GM23338 (cell line): ENCODE results near the gene MS4A6A. TPM values are rescaled to one million over a fixed set of nuclear protein-coding genes. Genes with fewer than 3 reads are reported as not detected.

ENCODE experiments used
- ATAC-seq: fragments of 200-7000 bp; cut with Tn5 transposase; 3 replicates; pipeline ENCODE4 v1.9.1; 2020
- DNase-seq: peaks from one replicate; pipeline ENCODE4 v3.0.0-alpha.2; 2015; ENCODE audit warnings: low spot score
- H2AFZ ChIP-seq: fragments of 200-600 bp; sonication (generic); 2 replicates; pipeline ENCODE4 v1.8.0; 2016; ENCODE audit warnings: antibody characterized with exemption, mild to moderate bottlenecking, moderate library complexity
- H3F3A ChIP-seq: fragments of 200-600 bp; sonication (generic); replicated peaks from 2 replicates; pipeline ENCODE4 v1.8.0; 2017; ENCODE audit warnings: antibody characterized with exemption, mixed run types, low read depth
- H3K27ac ChIP-seq: fragments of 200-600 bp; sonication (generic); 2 replicates; pipeline ENCODE4 v1.6.1; 2016; ENCODE audit warnings: low read depth
- H3K27me3 ChIP-seq: fragments of 200-600 bp; sonication (generic); 2 replicates; pipeline ENCODE4 v1.8.0; 2016; ENCODE audit warnings: mild to moderate bottlenecking, mixed run types, moderate library complexity; ENCODE audit not compliant: insufficient read depth
- H3K36me3 ChIP-seq: fragments of 200-600 bp; sonication (generic); 2 replicates; pipeline ENCODE4 v1.8.0; 2016; ENCODE audit warnings: mild to moderate bottlenecking; ENCODE audit not compliant: insufficient read depth
- H3K4me1 ChIP-seq: fragments of 200-600 bp; sonication (generic); 2 replicates; pipeline ENCODE4 v1.8.0; 2016; ENCODE audit warnings: mild to moderate bottlenecking, moderate library complexity; ENCODE audit not compliant: insufficient read depth
- H3K4me2 ChIP-seq: fragments of 200-600 bp; sonication (generic); 2 replicates; pipeline ENCODE4 v1.7.1; 2017; ENCODE audit warnings: mixed run types
- H3K4me3 ChIP-seq: fragments of 200-600 bp; sonication (generic); 2 replicates; pipeline ENCODE4 v1.6.1; 2016; ENCODE audit warnings: mixed run types
- H3K79me2 ChIP-seq: fragments of 200-600 bp; sonication (generic); replicated peaks from 2 replicates; pipeline ENCODE4 v1.8.0; 2017; ENCODE audit warnings: mild to moderate bottlenecking; ENCODE audit not compliant: insufficient read depth
- H3K9me2 ChIP-seq: fragments of 200-600 bp; sonication (generic); 2 replicates; pipeline ENCODE4 v1.8.0; 2017; ENCODE audit not compliant: insufficient read depth
- H4K20me1 ChIP-seq: fragments of 200-600 bp; sonication (generic); replicated peaks from 2 replicates; pipeline ENCODE4 v1.8.0; 2017; ENCODE audit warnings: mild to moderate bottlenecking; ENCODE audit not compliant: insufficient read depth
- H3K27ac Mint-ChIP-seq: 2 replicates; pipeline ENCODE4 v1.8.0; 2020; ENCODE audit warnings: inconsistent platforms, mild to moderate bottlenecking, moderate library complexity, mixed read lengths
- H3K27me3 Mint-ChIP-seq: 3 replicates; pipeline ENCODE4 v1.8.0; 2022; ENCODE audit warnings: low read depth, mild to moderate bottlenecking, moderate library complexity, mixed read lengths, inconsistent platforms; ENCODE audit not compliant: insufficient read depth, poor library complexity
- H3K36me3 Mint-ChIP-seq: 3 replicates; pipeline ENCODE4 v1.8.0; 2021; ENCODE audit warnings: low read depth, mild to moderate bottlenecking, inconsistent platforms, moderate library complexity, mixed read lengths
- H3K4me1 Mint-ChIP-seq: 3 replicates; pipeline ENCODE4 v1.8.0; 2020; ENCODE audit warnings: mild to moderate bottlenecking, inconsistent platforms, mixed read lengths
- H3K4me3 Mint-ChIP-seq: 3 replicates; pipeline ENCODE4 v1.8.0; 2021; ENCODE audit warnings: moderate library complexity, mild to moderate bottlenecking, inconsistent platforms, mixed read lengths
- H3K9me3 Mint-ChIP-seq: 3 replicates; pipeline ENCODE4 v1.8.0; 2020; ENCODE audit warnings: moderate library complexity, mild to moderate bottlenecking, inconsistent platforms, mixed read lengths
- CREB1 ChIP-seq: fragments of 250-450 bp; sonication (Bioruptor Pico); IDR thresholded peaks from 2 replicates; pipeline ENCODE4 v1.5.0; 2020; ENCODE audit warnings: low read depth, mild to moderate bottlenecking, moderate library complexity
- ETS1 ChIP-seq: IDR thresholded peaks from 2 replicates; pipeline ENCODE4 v1.6.1; 2016; ENCODE audit warnings: antibody characterized with exemption
- EZH2 ChIP-seq: fragments of 200-600 bp; sonication (generic); IDR thresholded peaks from one replicate; pipeline ENCODE4 v1.8.0; 2017; ENCODE audit warnings: antibody characterized with exemption, mild to moderate bottlenecking, low read depth; ENCODE audit not compliant: unreplicated experiment
- EZH2phosphoT487 ChIP-seq: fragments of 200-600 bp; sonication (generic); IDR thresholded peaks from one replicate; pipeline ENCODE4 v1.8.1; 2018; ENCODE audit warnings: antibody characterized with exemption; ENCODE audit not compliant: unreplicated experiment
- JUNB ChIP-seq: IDR thresholded peaks from one replicate; pipeline ENCODE4 v1.6.1; 2016; ENCODE audit warnings: antibody characterized with exemption; ENCODE audit not compliant: unreplicated experiment
- NANOG ChIP-seq: IDR thresholded peaks from 2 replicates; pipeline ENCODE4 v1.6.1; 2016; ENCODE audit warnings: antibody characterized with exemption, borderline replicate concordance
- POLR2AphosphoS5 ChIP-seq: IDR thresholded peaks from 2 replicates; pipeline ENCODE4 v1.6.1; 2016; ENCODE audit warnings: antibody characterized with exemption, low read depth
- REST ChIP-seq: IDR thresholded peaks from one replicate; pipeline ENCODE4 v1.6.1; 2018; ENCODE audit warnings: antibody characterized with exemption; ENCODE audit not compliant: unreplicated experiment
- STAT1 ChIP-seq: IDR thresholded peaks from one replicate; pipeline ENCODE4 v1.6.1; 2016; ENCODE audit warnings: antibody characterized with exemption; ENCODE audit not compliant: unreplicated experiment
- ZNF462 ChIP-seq: fragments of 250-450 bp; sonication (Bioruptor Pico); IDR thresholded peaks from 2 replicates; pipeline ENCODE4 v1.5.0; 2020; ENCODE audit warnings: mild to moderate bottlenecking, moderate library complexity
- polyA plus RNA-seq: library from polyadenylated mRNA; unstranded; fragments of >200 nt; fragmentation: Nextera tagmentation; extraction: Ambion mirVana; gene quantifications from 2 replicates; pipeline ENCODE4 v1.2.1, GENCODE V29; 2016
- total RNA-seq: library from RNA; depleted of rRNA; stranded (reverse); fragments of >200 nt; shearing (Covaris generic); gene quantifications from 2 replicates; pipeline ENCODE4 v1.2.3, GENCODE V29; 2014

Gene MS4A6A
- total and polyA plus RNA-seq, 2 experiments from 2014 or later: not detected

- Histone ChIP-seq H3K27ac (no peak overlapping the region), H3K4me3 (no peak overlapping the region), H3K4me1 (no peaks in the 10 kb centered on the region), H2AFZ (0 out of 2 replicates have a peak overlapping the region, but pooled peaks have one; percentile 14), H3K4me2 (no peak overlapping the region), H4K20me1 (no peaks in the 10 kb centered on the region), H3K27me3 (no peaks in the 10 kb centered on the region), H3K9me2 (peaks cover 7% of the 10 kb centered on the region; the same call in 1 of the 2 replicates), H3K36me3 (no peaks in the 10 kb centered on the region), H3F3A (no peaks in the 10 kb centered on the region), H3K79me2 (no peaks in the 10 kb centered on the region)
- Mint-ChIP-seq H3K27ac (no peak overlapping the region), H3K9me3 (peaks cover 3% of the 10 kb centered on the region), H3K27me3 (no peaks in the 10 kb centered on the region), H3K4me3 (no peak overlapping the region), H3K4me1 (no peaks in the 10 kb centered on the region), H3K36me3 (no peaks in the 10 kb centered on the region)
- ATAC-seq (no peak), DNase-seq (no peak)
- no peak for TF ChIP-seq POLR2AphosphoS5
- no peak for TF ChIP-seq EZH2phosphoT487
Measured at GRCh38 chr11:60175860-60176275, 7.0 kb downstream of the MS4A6A start.

- Histone ChIP-seq H3K9me2 (no peaks in the 10 kb centered on the region; the same call in 1 of the 2 replicates), H3K4me3 (no peak overlapping the region), H3K27me3 (no peaks in the 10 kb centered on the region), H4K20me1 (no peaks in the 10 kb centered on the region), H3K27ac (no peak overlapping the region), H2AFZ (no peak overlapping the region), H3K4me1 (no peaks in the 10 kb centered on the region), H3K79me2 (no peaks in the 10 kb centered on the region), H3K36me3 (peaks cover 5% of the 10 kb centered on the region; the same call in 1 of the 2 replicates), H3F3A (no peaks in the 10 kb centered on the region), H3K4me2 (no peak overlapping the region)
- ATAC-seq (no peak), DNase-seq (no peak)
- peaks cover 41% of the 10 kb centered on the region for H3K9me3 Mint-ChIP-seq
- H3K4me3 Mint-ChIP-seq: no peak overlapping the region
- peaks cover 29% of the 10 kb centered on the region; the same call in 2 of the 3 replicates for H3K36me3 Mint-ChIP-seq
- H3K4me1 Mint-ChIP-seq: no peaks in the 10 kb centered on the region
- H3K27ac Mint-ChIP-seq: no peak overlapping the region
- H3K27me3 Mint-ChIP-seq: no peaks in the 10 kb centered on the region
- no peak for TF ChIP-seq STAT1
- TF ChIP-seq CREB1 (CRISPR knock-in tag): no peak
- no peak for TF ChIP-seq JUNB
- no peak for TF ChIP-seq EZH2phosphoT487
- no peak for TF ChIP-seq REST
- TF ChIP-seq ZNF462 (CRISPR knock-in tag): no peak
- no peak for TF ChIP-seq NANOG
- TF ChIP-seq ETS1: no peak
- no peak for TF ChIP-seq EZH2
Measured at GRCh38 chr11:60172011-60172410, 10.9 kb downstream of the MS4A6A start.
